ENCODE measurements around the gene GPN1. TPM values are rescaled to one million over a fixed set of nuclear protein-coding genes. Genes with fewer than 3 reads are reported as not detected.

Gene GPN1
- total RNA-seq, 1 experiment from 2014 or later, result 48.5 TPM

GRCh38 chr2:27613985-27614384 lies 14.9 kb upstream of the GPN1 start:
- no peak overlapping the region for H3K4me2 ChIP-seq (ENCODE audit: insufficient read depth, insufficient read length, low read length)
- peaks cover 23 to 56% (median 52%) of the 10 kb centered on the region in 3 experiments; a peak in 6 of 7 replicates for H3K36me3 Mint-ChIP-seq (ENCODE audit: insufficient read depth in 1 of 3, low read depth in 3 of 3)

More at GRCh38 chr2:27613985-27614384, 14.9 kb upstream of the GPN1 start:
- no peaks in the 10 kb centered on the region for H3K9me3 Mint-ChIP-seq
- H3K79me2 ChIP-seq (ENCODE audit: insufficient read depth, low read length), result no peaks in the 10 kb centered on the region
- no peak overlapping the region for H3K4ac ChIP-seq (ENCODE audit: low read depth, low read length)
- no peak overlapping the region for H3K18ac ChIP-seq (ENCODE audit: insufficient read length, low read depth, low read length)
- H3K27ac ChIP-seq (ENCODE audit: insufficient read length, low read depth, low read length), result no peak overlapping the region
- H2AFZ ChIP-seq (ENCODE audit: low read length), result no peak overlapping the region
- no peak overlapping the region for H4K5ac ChIP-seq (ENCODE audit: insufficient read length, low read depth, low read length)
- no peaks in the 10 kb centered on the region for H3K23me2 ChIP-seq (ENCODE audit: insufficient read length, low read depth, low read length, poor library complexity, severe bottlenecking)
- H2BK5ac ChIP-seq (ENCODE audit: insufficient read length, low read length), result no peak overlapping the region
- no peaks in the 10 kb centered on the region for H3K27me3 Mint-ChIP-seq (ENCODE audit: low read depth)
- H2AK5ac ChIP-seq (ENCODE audit: insufficient read length, low read length), result no peak overlapping the region
- no peak overlapping the region for H3T11ph ChIP-seq (ENCODE audit: low read length)
- no peak overlapping the region for H3K56ac ChIP-seq (ENCODE audit: insufficient read length, low read depth, low read length)
- H3K23ac ChIP-seq (ENCODE audit: insufficient read length, low read depth, low read length), result no peak overlapping the region
- no peaks in the 10 kb centered on the region; the same call in 1 of the 2 replicates for H3K27me3 ChIP-seq (ENCODE audit: insufficient read depth, low read length)
- no peak overlapping the region for H4K91ac ChIP-seq (ENCODE audit: insufficient read length, low read depth, low read length)
- no peak for DNase-seq
- no peak for TF ChIP-seq CTCF (conservative IDR thresholded peaks at IDR 0.05)
- H2BK12ac ChIP-seq (ENCODE audit: insufficient read length, low read depth, low read length), result no peak overlapping the region
- H4K8ac ChIP-seq (replicated peaks; ENCODE audit: insufficient read length, low read depth, low read length), result no peak overlapping the region
- WGBS (ENCODE audit: extremely low coverage, insufficient read length, low lambda C conversion rate), result no CpG with 5 or more reads among the region's 2 CpGs
- H3K9ac ChIP-seq (ENCODE audit: extremely low read depth, insufficient read length, low read length), result no peak overlapping the region
- no peak overlapping the region for H2BK20ac ChIP-seq (ENCODE audit: low read depth, low read length, poor library complexity, severe bottlenecking)
- no peak overlapping the region for H3K27ac Mint-ChIP-seq
- no peaks in the 10 kb centered on the region for H3K4me1 Mint-ChIP-seq
- H3K79me1 ChIP-seq (ENCODE audit: insufficient read depth, low read depth, low read length, poor library complexity, severe bottlenecking), result no peaks in the 10 kb centered on the region
- H2BK15ac ChIP-seq (ENCODE audit: low read depth, low read length), result no peak overlapping the region
- H4K20me1 ChIP-seq (ENCODE audit: control insufficient read depth, insufficient read depth, insufficient read length), result no peaks in the 10 kb centered on the region
- H2BK120ac ChIP-seq (ENCODE audit: low read depth, low read length, poor library complexity, severe bottlenecking), result no peak overlapping the region
- no peaks in the 10 kb centered on the region for H3K4me1 ChIP-seq (ENCODE audit: insufficient read depth, low read length)
- no peak overlapping the region for H3K14ac ChIP-seq (ENCODE audit: insufficient read depth, low read length)
- H3K4me3 Mint-ChIP-seq, result no peak overlapping the region
- no peaks in the 10 kb centered on the region for H3K9me3 ChIP-seq (ENCODE audit: control insufficient read depth, low read depth, low read length)
